Vagina (tissue), 2 donors: ENCODE data around the gene GPR137B.

Source experiments
- POLR2A ChIP-seq, 2 donors: fragments of 450-650 bp; IDR thresholded peaks; one replicate each; pipeline ENCODE4 v1.6.1; 2017; ENCODE audit warnings: antibody characterized with exemption in 2 of 2, mild to moderate bottlenecking in 2 of 2, moderate library complexity in 2 of 2
- TF ChIP-seq, protein P1 (sequence below), 3 experiments: fragments of 450-650 bp in 2 of 3; fragments of 200-600 bp in 1 of 3; sonication (generic) in 1 of 3; IDR thresholded peaks; one replicate each; pipeline ENCODE4 v1.5.1; 2017 to 2019; ENCODE audit warnings: antibody characterized with exemption in 3 of 3, mild to moderate bottlenecking in 2 of 3, moderate library complexity in 2 of 3

DNA sequence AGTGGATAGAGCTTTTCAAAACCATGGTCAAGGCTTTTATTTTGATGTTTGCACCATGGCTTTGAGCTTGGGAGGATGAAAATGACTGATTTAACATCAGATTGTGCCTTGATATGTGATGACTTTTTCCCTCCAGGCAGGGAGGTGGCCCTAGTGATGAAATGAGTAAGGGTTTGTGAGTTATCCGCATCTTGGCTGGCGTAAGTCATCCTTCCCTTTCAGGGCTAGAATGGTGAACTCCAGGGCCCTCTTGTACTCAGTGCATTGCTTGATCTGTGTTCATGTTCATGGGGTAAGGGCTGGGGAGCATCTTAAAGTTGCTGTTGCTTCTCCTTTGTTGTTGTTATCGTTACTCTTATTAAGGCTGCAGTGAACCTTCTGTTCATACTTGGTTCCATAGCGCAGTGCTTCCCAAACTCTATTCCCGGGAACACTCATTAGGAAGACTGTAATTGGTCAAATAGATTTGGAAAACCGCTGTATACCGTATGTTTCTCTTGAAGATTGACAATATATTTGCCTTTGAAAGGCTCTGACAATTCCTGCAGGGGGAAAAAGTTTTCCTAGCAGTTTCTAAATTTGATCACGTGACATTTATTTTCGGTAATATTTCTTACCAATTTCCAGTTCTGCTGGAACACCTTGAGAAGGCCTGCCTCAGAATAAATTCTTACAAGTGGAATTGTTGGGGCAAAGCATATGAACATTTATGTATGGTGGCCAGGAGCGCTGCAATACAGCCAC, 23.1 kb downstream of the GPR137B start:
- TF ChIP-seq, protein P1, sequence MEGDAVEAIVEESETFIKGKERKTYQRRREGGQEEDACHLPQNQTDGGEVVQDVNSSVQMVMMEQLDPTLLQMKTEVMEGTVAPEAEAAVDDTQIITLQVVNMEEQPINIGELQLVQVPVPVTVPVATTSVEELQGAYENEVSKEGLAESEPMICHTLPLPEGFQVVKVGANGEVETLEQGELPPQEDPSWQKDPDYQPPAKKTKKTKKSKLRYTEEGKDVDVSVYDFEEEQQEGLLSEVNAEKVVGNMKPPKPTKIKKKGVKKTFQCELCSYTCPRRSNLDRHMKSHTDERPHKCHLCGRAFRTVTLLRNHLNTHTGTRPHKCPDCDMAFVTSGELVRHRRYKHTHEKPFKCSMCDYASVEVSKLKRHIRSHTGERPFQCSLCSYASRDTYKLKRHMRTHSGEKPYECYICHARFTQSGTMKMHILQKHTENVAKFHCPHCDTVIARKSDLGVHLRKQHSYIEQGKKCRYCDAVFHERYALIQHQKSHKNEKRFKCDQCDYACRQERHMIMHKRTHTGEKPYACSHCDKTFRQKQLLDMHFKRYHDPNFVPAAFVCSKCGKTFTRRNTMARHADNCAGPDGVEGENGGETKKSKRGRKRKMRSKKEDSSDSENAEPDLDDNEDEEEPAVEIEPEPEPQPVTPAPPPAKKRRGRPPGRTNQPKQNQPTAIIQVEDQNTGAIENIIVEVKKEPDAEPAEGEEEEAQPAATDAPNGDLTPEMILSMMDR (IDR thresholded peaks at IDR 0.05), result no peak
- TF ChIP-seq POLR2A (IDR thresholded peaks at IDR 0.05), result no peak
